ENCODE measurements around the gene PAPLN.

DNA sequence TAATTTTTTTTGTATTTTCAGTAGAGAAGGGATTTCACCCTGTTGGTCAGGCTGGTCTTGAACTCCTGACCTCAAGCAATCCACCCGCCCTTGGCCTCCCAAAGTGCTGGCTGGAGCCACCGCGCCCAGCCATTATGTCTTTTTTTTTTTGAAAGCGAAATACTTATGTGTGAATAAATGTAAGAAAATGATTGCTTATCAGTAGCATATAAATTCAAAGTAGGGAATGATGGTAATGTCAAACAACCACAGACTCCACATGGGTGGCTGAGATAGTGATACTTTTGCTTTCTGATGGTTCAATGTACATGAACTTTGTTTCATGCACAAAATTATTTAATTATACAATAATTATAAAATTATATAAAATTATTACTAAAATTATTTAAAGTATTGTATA is 75.8 kb downstream of the PAPLN start:
- TF ChIP-seq, protein P1, sequence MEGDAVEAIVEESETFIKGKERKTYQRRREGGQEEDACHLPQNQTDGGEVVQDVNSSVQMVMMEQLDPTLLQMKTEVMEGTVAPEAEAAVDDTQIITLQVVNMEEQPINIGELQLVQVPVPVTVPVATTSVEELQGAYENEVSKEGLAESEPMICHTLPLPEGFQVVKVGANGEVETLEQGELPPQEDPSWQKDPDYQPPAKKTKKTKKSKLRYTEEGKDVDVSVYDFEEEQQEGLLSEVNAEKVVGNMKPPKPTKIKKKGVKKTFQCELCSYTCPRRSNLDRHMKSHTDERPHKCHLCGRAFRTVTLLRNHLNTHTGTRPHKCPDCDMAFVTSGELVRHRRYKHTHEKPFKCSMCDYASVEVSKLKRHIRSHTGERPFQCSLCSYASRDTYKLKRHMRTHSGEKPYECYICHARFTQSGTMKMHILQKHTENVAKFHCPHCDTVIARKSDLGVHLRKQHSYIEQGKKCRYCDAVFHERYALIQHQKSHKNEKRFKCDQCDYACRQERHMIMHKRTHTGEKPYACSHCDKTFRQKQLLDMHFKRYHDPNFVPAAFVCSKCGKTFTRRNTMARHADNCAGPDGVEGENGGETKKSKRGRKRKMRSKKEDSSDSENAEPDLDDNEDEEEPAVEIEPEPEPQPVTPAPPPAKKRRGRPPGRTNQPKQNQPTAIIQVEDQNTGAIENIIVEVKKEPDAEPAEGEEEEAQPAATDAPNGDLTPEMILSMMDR (IDR thresholded peaks at IDR 0.05; ENCODE audit: poor library complexity), result no peak
- TF ChIP-seq EZH2 (IDR thresholded peaks at IDR 0.05; ENCODE audit: borderline replicate concordance), result no peak

All from hepatocyte (in vitro differentiated cells).